Astrocyte (in vitro differentiated cells and primary cell): ENCODE data around the gene STK31. TPM values are rescaled to one million over a fixed set of nuclear protein-coding genes. Genes with fewer than 3 reads are reported as not detected.

Experiments
- DNase-seq: peaks from one replicate; pipeline ENCODE4 v3.0.0-alpha.2; 2010; ENCODE audit warnings: low read depth
- FAIRE-seq: peaks from 2 replicates; lab custom pipeline; 2011; peaks lifted over from hg19 to GRCh38; lab: Jason Lieb, UNC
- H2AFZ ChIP-seq: 2 replicates; pipeline ENCODE4 v1.6.0; 2012; ENCODE audit warnings: low read depth, low read length, inconsistent platforms
- H3K27ac ChIP-seq: 2 replicates; pipeline ENCODE4 v1.5.1; 2011; ENCODE audit warnings: low read depth, low read length, inconsistent platforms
- H3K27me3 ChIP-seq: 2 replicates; pipeline ENCODE4 v1.6.0; 2011; ENCODE audit warnings: low read length, inconsistent platforms; ENCODE audit not compliant: insufficient read depth
- H3K36me3 ChIP-seq: 2 replicates; pipeline ENCODE4 v1.5.1; 2011; ENCODE audit warnings: low read length, inconsistent platforms; ENCODE audit not compliant: insufficient read depth
- H3K4me1 ChIP-seq: 2 replicates; pipeline ENCODE4 v1.5.1; 2011; ENCODE audit warnings: low read length, inconsistent platforms; ENCODE audit not compliant: insufficient read depth
- H3K4me2 ChIP-seq: 2 replicates; pipeline ENCODE4 v1.6.0; 2012; ENCODE audit warnings: low read length, inconsistent platforms
- H3K4me3 ChIP-seq: 2 replicates; pipeline ENCODE4 v1.5.1; 2011; ENCODE audit warnings: low read depth, mild to moderate bottlenecking, low read length, inconsistent platforms; ENCODE audit not compliant: insufficient read depth
- H3K79me2 ChIP-seq: 2 replicates; pipeline ENCODE4 v1.6.0; 2012; ENCODE audit warnings: mild to moderate bottlenecking, low read length, inconsistent platforms; ENCODE audit not compliant: insufficient read depth
- H3K9ac ChIP-seq: 2 replicates; pipeline ENCODE4 v1.6.0; 2012; ENCODE audit warnings: mild to moderate bottlenecking, low read length, inconsistent platforms
- H3K9me3 ChIP-seq: 2 replicates; pipeline ENCODE4 v1.5.1; 2012; ENCODE audit warnings: low read depth, mild to moderate bottlenecking, low read length, inconsistent platforms; ENCODE audit not compliant: insufficient read depth
- H4K20me1 ChIP-seq: 2 replicates; pipeline ENCODE4 v1.6.0; 2012; ENCODE audit warnings: low read length, inconsistent platforms; ENCODE audit not compliant: insufficient read depth
- H3K27ac Mint-ChIP-seq: one replicate; pipeline ENCODE4 v1.8.0; 2021; ENCODE audit warnings: mild to moderate bottlenecking, mixed read lengths; ENCODE audit not compliant: unreplicated experiment
- H3K27me3 Mint-ChIP-seq: one replicate; pipeline ENCODE4 v1.8.0; 2021; ENCODE audit warnings: low read depth, mixed read lengths; ENCODE audit not compliant: unreplicated experiment
- H3K36me3 Mint-ChIP-seq: one replicate; pipeline ENCODE4 v1.8.0; 2021; ENCODE audit warnings: low read depth, mixed read lengths; ENCODE audit not compliant: unreplicated experiment
- H3K4me1 Mint-ChIP-seq: one replicate; pipeline ENCODE4 v1.8.0; 2021; ENCODE audit warnings: low read depth, mixed read lengths; ENCODE audit not compliant: unreplicated experiment
- H3K4me3 Mint-ChIP-seq: one replicate; pipeline ENCODE4 v1.8.0; 2021; ENCODE audit warnings: mild to moderate bottlenecking, moderate library complexity, mixed read lengths; ENCODE audit not compliant: unreplicated experiment
- H3K9me3 Mint-ChIP-seq: one replicate; pipeline ENCODE4 v1.8.0; 2021; ENCODE audit warnings: mild to moderate bottlenecking, mixed read lengths; ENCODE audit not compliant: unreplicated experiment
- EZH2 ChIP-seq: IDR thresholded peaks from 2 replicates; pipeline ENCODE4 v1.6.1; 2012; ENCODE audit warnings: mild to moderate bottlenecking, low read length, inconsistent platforms; ENCODE audit not compliant: insufficient read depth
- total RNA-seq: library from RNA; stranded (reverse); gene quantifications from 2 replicates; pipeline ENCODE4 v1.2.1, GENCODE V29; 2021
- TF ChIP-seq, protein P1 (sequence below): IDR thresholded peaks from 2 replicates; pipeline ENCODE4 v1.5.1; 2011; ENCODE audit warnings: low read depth, mild to moderate bottlenecking, inconsistent platforms, low read length, moderate library complexity; ENCODE audit not compliant: insufficient read depth

STK31 gene
- total RNA-seq, 1 donor from 2014 or later, result 0.20 TPM

GRCh38 chr7:23687011-23687410, 23.0 kb upstream of the STK31 start:
- Histone ChIP-seq H3K36me3 (no peaks in the 10 kb centered on the region), H3K27ac (no peak overlapping the region), H4K20me1 (no peaks in the 10 kb centered on the region), H2AFZ (no peak overlapping the region), H3K4me2 (peak overlapping the region; percentile 16), H3K79me2 (no peaks in the 10 kb centered on the region), H3K9ac (no peak overlapping the region), H3K4me3 (no peak overlapping the region), H3K9me3 (no peaks in the 10 kb centered on the region), H3K27me3 (no peaks in the 10 kb centered on the region), H3K4me1 (no peaks in the 10 kb centered on the region)
- peaks cover 8% of the 10 kb centered on the region for H3K4me1 Mint-ChIP-seq
- no peaks in the 10 kb centered on the region for H3K27me3 Mint-ChIP-seq
- no peaks in the 10 kb centered on the region for H3K9me3 Mint-ChIP-seq
- H3K36me3 Mint-ChIP-seq, result no peaks in the 10 kb centered on the region
- H3K4me3 Mint-ChIP-seq, result no peak overlapping the region
- no peak for FAIRE-seq
- no peak overlapping the region for H3K27ac Mint-ChIP-seq
- no peak for DNase-seq
- TF ChIP-seq EZH2, result no peak
- TF ChIP-seq, protein P1, sequence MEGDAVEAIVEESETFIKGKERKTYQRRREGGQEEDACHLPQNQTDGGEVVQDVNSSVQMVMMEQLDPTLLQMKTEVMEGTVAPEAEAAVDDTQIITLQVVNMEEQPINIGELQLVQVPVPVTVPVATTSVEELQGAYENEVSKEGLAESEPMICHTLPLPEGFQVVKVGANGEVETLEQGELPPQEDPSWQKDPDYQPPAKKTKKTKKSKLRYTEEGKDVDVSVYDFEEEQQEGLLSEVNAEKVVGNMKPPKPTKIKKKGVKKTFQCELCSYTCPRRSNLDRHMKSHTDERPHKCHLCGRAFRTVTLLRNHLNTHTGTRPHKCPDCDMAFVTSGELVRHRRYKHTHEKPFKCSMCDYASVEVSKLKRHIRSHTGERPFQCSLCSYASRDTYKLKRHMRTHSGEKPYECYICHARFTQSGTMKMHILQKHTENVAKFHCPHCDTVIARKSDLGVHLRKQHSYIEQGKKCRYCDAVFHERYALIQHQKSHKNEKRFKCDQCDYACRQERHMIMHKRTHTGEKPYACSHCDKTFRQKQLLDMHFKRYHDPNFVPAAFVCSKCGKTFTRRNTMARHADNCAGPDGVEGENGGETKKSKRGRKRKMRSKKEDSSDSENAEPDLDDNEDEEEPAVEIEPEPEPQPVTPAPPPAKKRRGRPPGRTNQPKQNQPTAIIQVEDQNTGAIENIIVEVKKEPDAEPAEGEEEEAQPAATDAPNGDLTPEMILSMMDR, result no peak

- peaks cover 8% of the 10 kb centered on the region for H3K4me1 Mint-ChIP-seq
- H3K9me3 Mint-ChIP-seq, result no peaks in the 10 kb centered on the region
- Histone ChIP-seq H3K27me3 (no peaks in the 10 kb centered on the region), H3K27ac (no peak overlapping the region), H3K4me3 (no peak overlapping the region), H4K20me1 (no peaks in the 10 kb centered on the region), H3K4me1 (no peaks in the 10 kb centered on the region), H3K36me3 (no peaks in the 10 kb centered on the region), H3K4me2 (no peak overlapping the region), H3K9ac (no peak overlapping the region), H3K79me2 (no peaks in the 10 kb centered on the region), H2AFZ (no peak overlapping the region), H3K9me3 (no peaks in the 10 kb centered on the region)
- H3K36me3 Mint-ChIP-seq, result no peaks in the 10 kb centered on the region
- DNase-seq, result no peak
- no peak for TF ChIP-seq EZH2
- TF ChIP-seq, protein P1, result no peak
- no peaks in the 10 kb centered on the region for H3K27me3 Mint-ChIP-seq
- no peak overlapping the region for H3K27ac Mint-ChIP-seq
- no peak for FAIRE-seq
- H3K4me3 Mint-ChIP-seq, result no peak overlapping the region
Observed at GRCh38 chr7:23689165-23689564, 20.9 kb upstream of the STK31 start.

GRCh38 chr7:23691320-23691719, 18.7 kb upstream of the STK31 start:
- peak overlapping the region; percentile 77 for H3K27ac Mint-ChIP-seq
- Histone ChIP-seq H3K4me2 (no peak overlapping the region), H3K9ac (no peak overlapping the region), H3K4me3 (no peak overlapping the region), H3K4me1 (peaks cover under 1% of the 10 kb centered on the region), H4K20me1 (no peaks in the 10 kb centered on the region), H3K27me3 (no peaks in the 10 kb centered on the region), H3K36me3 (no peaks in the 10 kb centered on the region), H3K9me3 (no peaks in the 10 kb centered on the region), H3K27ac (no peak overlapping the region), H2AFZ (no peak overlapping the region), H3K79me2 (no peaks in the 10 kb centered on the region)
- H3K27me3 Mint-ChIP-seq, result no peaks in the 10 kb centered on the region
- TF ChIP-seq, protein P1, result no peak
- TF ChIP-seq EZH2, result no peak
- DNase-seq (peak; percentile 75), FAIRE-seq (no peak)
- no peaks in the 10 kb centered on the region for H3K9me3 Mint-ChIP-seq
- H3K36me3 Mint-ChIP-seq, result no peaks in the 10 kb centered on the region
- H3K4me1 Mint-ChIP-seq, result peaks cover 8% of the 10 kb centered on the region
- H3K4me3 Mint-ChIP-seq, result no peak overlapping the region
